Mesodermal cell (in vitro differentiated cells): ENCODE measurements around the gene PXN.
"Not testable (repeated sequence)": the region's sequence is repeated elsewhere in the genome, so short reads cannot be mapped to it uniquely, and the experiment has no call there.

Experiments used
- H3K27ac ChIP-seq: 2 replicates; pipeline ENCODE4 v1.7.0; 2013; ENCODE audit warnings: mild to moderate bottlenecking, low read depth, low read length, moderate library complexity; ENCODE audit not compliant: severe bottlenecking
- H3K36me3 ChIP-seq: 2 replicates; pipeline ENCODE4 v1.7.1; 2013; ENCODE audit warnings: mild to moderate bottlenecking, low read length, moderate library complexity; ENCODE audit not compliant: control insufficient read depth, insufficient read depth
- H3K4me1 ChIP-seq: one replicate; pipeline ENCODE4 v1.7.1; 2013; ENCODE audit warnings: mild to moderate bottlenecking, low read length; ENCODE audit not compliant: insufficient read depth, control insufficient read depth, poor library complexity, severe bottlenecking
- H3K4me3 ChIP-seq: 2 replicates; pipeline ENCODE4 v1.7.0; 2013; ENCODE audit warnings: low read length, control low read depth, mild to moderate bottlenecking; ENCODE audit not compliant: insufficient read depth, poor library complexity, severe bottlenecking; ENCODE audit errors: extremely low read depth
- H3K9me3 ChIP-seq: 2 replicates; pipeline ENCODE4 v1.7.1; 2013; ENCODE audit warnings: mild to moderate bottlenecking, low read length, moderate library complexity; ENCODE audit not compliant: control insufficient read depth
- WGBS, 2 experiments: methylation state at CpG; one replicate each; pipeline ENCODE4 v1.1.5; 2013; ENCODE audit warnings: missing lambda C conversion rate in 2 of 2; ENCODE audit not compliant: insufficient coverage in 2 of 2; 5-methylcytosine and 5-hydroxymethylcytosine counted together

Gene PXN

DNA sequence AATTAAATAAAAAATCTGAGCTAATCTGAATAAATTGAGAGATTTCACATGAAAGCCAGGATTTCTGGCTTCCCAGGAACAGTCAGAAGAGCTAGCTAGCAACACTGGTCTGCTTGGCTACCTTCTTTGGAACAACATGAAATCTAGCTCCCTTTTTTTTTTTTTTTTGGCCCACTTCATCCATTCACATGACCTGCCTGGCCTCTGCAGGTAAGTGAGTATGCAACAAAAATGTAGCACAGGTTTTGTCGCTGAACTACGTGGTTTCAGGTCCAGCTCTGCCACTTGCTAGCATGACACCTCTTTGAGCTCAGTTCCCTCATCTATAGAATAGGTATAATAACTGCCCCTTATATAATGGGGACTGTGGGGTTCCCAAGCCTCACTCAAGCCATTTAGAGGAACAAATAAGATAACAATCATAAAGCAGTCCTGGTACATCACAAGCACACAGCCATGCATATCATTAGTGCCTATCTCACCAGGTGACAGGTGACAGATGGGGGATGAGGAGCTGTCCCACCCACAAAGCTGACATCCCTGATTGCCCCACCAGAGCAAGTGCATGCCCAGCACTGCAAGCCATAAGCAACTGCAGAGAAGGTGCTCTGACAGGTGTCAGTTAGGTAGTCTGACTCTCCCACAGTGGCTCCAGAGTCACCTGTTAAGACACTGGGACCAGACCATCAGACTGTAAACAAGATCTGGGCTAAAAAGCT, 25.6 kb downstream of the PXN start:
- WGBS, 2 experiments: no CpG with 5 or more reads among the region's 2 CpGs
- H3K36me3 ChIP-seq: peaks cover 50% of the 10 kb centered on the region

GRCh38 chr12:120238839-120239445, 26.6 kb downstream of the PXN start:
- peaks cover 65% of the 10 kb centered on the region for H3K4me1 ChIP-seq
- no peaks in the 10 kb centered on the region for H3K9me3 ChIP-seq
- no peak overlapping the region for H3K27ac ChIP-seq
- peaks cover 48% of the 10 kb centered on the region for H3K36me3 ChIP-seq
- H3K4me3 ChIP-seq: no peak overlapping the region
- 94% methylated on average over 11 of the region's 12 CpGs for WGBS, 2 experiments

More for the DNA sequence above, 25.6 kb downstream of the PXN start:
- H3K9me3 ChIP-seq: no peaks in the 10 kb centered on the region
- peaks cover 59% of the 10 kb centered on the region for H3K4me1 ChIP-seq
- no peak overlapping the region for H3K4me3 ChIP-seq
- no peak overlapping the region for H3K27ac ChIP-seq

DNA sequence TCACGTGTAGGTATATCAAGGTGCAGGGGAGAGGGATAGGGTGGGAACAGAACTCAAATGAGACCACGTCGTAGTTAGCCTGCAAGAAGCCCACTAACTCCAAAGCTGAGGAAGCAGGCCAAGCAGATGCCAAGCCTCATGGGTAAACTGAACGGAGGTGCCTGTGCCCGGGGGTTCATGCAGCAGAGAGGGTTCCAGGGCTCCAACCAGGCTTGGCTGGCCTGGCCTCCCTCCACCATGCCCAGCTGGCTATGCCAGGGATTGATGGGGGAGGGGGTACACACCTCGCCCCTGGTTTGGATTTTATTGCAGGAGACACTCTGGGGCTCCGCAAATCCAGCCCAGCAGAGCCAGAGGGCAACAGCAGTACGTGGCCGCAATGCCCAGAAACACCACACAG, 27.3 kb downstream of the PXN start:
- WGBS, 2 experiments: 95 to 97% methylated on average over 6 to 7 of the region's 9 CpGs
- no peaks in the 10 kb centered on the region for H3K9me3 ChIP-seq
- H3K4me1 ChIP-seq: peaks cover 72% of the 10 kb centered on the region
- no peak overlapping the region for H3K4me3 ChIP-seq
- H3K27ac ChIP-seq: peak overlapping the region; percentile 16
- peaks cover 43% of the 10 kb centered on the region for H3K36me3 ChIP-seq

DNA sequence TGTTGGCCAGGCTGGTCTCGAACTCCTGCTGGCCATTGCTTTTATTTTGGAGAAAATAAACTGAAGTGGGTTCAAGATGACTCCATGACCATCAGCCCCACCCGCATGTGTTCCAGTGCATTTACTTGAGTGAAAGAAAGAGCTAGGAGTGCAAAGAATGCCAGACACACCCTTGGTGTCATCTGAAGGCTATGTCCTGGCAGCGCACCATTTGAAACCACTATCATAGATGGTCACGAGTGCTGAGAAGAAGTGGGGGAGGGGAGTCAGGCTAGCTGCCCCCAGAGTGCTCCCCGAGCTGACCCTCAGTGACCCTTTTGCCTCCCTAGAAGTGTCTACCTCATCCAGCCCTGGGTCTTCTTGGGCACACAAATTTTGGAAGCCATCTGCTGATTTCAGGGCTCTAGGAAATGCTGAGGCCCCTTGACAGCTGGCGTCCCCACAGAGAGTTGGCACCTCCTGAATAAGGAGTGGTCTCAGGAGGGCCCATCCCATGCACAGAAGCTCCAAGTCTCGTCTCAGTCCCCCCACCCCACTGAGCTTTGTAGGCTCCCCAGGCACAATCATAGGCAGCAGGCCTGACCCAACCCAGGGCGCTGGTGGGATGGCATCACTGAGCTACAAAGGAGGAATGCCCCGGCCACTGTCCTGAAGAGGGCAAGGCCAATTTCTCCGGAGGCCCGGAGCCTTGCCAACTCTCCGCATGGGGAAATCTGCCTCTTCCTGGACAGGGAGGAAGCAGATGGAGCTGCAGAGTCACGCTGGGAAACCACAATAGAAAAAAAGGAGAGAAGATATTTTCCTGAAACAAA, 28.0 kb downstream of the PXN start:
- Histone ChIP-seq H3K27ac (peak overlapping the region; percentile 36), H3K4me3 (no peak overlapping the region), H3K4me1 (peaks cover 72% of the 10 kb centered on the region), H3K36me3 (peaks cover 43% of the 10 kb centered on the region), H3K9me3 (no peaks in the 10 kb centered on the region)
- 94 to 95% methylated on average over 12 to 13 of the region's 13 CpGs for WGBS, 2 experiments

- H3K9me3 ChIP-seq, H3K4me3 ChIP-seq: not testable (repeated sequence)
- Histone ChIP-seq H3K4me1 (peaks cover 72% of the 10 kb centered on the region), H3K36me3 (peaks cover 36% of the 10 kb centered on the region), H3K27ac (peak overlapping the region; percentile 16)
- WGBS, 2 experiments: 71 to 100% methylated on average over 1 of the region's 3 CpGs
Observed at GRCh38 chr12:120236809-120237208, 28.7 kb downstream of the PXN start.

DNA sequence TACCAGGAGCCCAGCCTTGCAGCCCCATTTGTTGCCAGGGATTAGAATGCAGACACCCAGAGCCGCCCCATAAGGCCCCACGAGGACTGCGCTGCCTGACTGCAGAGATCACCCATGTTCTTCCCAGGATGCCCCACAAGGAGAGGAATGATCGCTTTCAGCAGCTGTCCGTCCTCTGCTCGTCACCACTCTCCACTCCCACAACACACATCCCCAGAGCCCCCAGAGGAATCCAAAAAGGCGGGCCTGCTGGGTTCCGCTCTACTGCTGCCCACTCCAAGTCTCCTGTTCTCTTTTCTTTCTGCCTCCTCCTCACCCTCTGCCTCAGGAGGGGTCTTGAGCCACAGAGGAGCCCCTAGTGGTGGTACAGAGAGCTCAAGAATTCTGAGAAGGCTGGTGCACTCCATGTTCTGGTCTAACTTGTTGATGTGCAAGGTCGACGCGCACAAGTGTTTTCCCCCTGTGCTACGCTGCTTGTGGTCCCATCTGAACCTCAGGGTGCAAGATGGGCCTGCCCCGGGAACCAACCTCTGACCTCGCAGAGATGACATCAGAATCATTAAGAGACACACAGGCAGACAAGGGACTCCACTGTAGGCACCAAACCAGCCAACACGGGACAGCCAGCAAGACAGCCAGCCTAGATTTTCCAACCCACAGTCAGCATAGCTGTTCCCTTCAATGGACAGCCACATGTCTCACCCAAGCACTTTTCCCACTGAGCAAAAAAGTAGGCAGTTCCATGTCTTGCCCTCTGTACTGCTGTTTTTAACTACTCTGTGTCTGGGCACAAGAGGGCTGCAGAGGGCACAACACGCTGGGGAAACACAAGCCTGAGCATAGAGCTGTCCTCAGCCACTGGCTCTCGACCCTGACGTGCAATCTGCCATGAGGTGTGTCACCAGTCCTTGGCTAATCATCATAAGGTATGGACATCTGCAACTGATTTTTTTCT, 29.9 kb downstream of the PXN start:
- WGBS, 2 experiments: 90 to 94% methylated on average over 13 to 18 of the region's 18 CpGs
- Histone ChIP-seq H3K4me3 (no peak overlapping the region), H3K36me3 (peaks cover 25% of the 10 kb centered on the region), H3K27ac (peak overlapping the region; percentile 100), H3K4me1 (peaks cover 74% of the 10 kb centered on the region), H3K9me3 (no peaks in the 10 kb centered on the region)

DNA sequence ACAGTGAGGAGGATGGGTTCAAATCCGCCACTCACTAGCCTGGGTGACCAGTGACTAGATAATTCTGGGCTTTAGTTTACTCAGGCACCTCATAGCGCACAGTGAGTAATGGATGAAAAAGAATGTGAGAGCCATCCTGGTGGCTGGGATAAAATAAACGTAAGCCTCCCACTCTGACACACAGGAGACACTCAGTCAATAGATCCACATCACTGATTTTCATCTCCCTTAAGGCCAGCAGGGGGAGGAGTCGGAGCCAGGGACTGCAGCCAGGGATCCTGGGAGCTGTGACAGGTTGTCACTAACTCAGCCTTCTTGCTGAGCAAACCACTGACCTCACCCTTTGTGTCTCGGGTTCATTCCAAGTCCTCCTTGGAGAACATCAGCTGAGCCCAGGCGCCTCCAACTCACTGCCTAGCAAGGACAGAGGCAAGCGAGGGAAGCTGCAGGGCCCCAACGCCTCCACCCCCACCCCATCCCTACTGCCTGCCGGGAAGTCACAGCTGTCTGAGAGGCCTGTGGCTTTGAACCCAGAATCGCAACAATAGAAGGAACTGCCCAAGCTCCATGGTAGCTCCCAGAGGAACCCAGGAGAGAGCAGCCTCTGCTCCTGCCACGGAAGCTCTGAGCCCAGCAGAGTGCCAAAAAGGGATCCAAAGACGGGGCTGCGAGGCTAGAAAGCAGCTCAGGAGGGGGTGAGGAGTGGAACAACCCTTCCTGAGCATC, 30.7 kb downstream of the PXN start:
- peak overlapping the region; percentile 100 for H3K27ac ChIP-seq
- 38 to 47% methylated on average over 6 to 9 of the region's 13 CpGs for WGBS, 2 experiments

GRCh38 chr12:120231316-120232011, 34.1 kb downstream of the PXN start:
- H3K4me3 ChIP-seq: peak overlapping the region; percentile 18
- peaks cover 14% of the 10 kb centered on the region for H3K36me3 ChIP-seq
- H3K4me1 ChIP-seq: peaks cover 81% of the 10 kb centered on the region
- H3K9me3 ChIP-seq: no peaks in the 10 kb centered on the region
- 0 to 11% methylated on average over 1 of the region's 3 CpGs for WGBS, 2 experiments
- H3K27ac ChIP-seq: peak overlapping the region; percentile 100

More for the DNA sequence above, 30.7 kb downstream of the PXN start:
- H3K4me1 ChIP-seq: peaks cover 80% of the 10 kb centered on the region
- H3K9me3 ChIP-seq: no peaks in the 10 kb centered on the region
- H3K36me3 ChIP-seq: peaks cover 17% of the 10 kb centered on the region
- H3K4me3 ChIP-seq: no peak overlapping the region

- Histone ChIP-seq H3K4me3 (peak overlapping the region; percentile 18), H3K4me1 (peaks cover 81% of the 10 kb centered on the region), H3K27ac (peak overlapping the region; percentile 100), H3K36me3 (peaks cover 20% of the 10 kb centered on the region), H3K9me3 (no peaks in the 10 kb centered on the region)
- WGBS, 2 experiments: 0 to 14% methylated on average over 1 to 4 of the region's 6 CpGs
Observed at GRCh38 chr12:120230974-120231315, 34.6 kb downstream of the PXN start.
